ENCODE measurements around the gene PCK2. TPM values are rescaled to one million over a fixed set of nuclear protein-coding genes. Genes with fewer than 3 reads are reported as not detected.

Gene PCK2
- total and polyA plus RNA-seq, 2 of the 13 experiments (the other 11 are each of a cell fraction or from before 2014, with no cell fraction given): 129 to 272 TPM

DNA sequence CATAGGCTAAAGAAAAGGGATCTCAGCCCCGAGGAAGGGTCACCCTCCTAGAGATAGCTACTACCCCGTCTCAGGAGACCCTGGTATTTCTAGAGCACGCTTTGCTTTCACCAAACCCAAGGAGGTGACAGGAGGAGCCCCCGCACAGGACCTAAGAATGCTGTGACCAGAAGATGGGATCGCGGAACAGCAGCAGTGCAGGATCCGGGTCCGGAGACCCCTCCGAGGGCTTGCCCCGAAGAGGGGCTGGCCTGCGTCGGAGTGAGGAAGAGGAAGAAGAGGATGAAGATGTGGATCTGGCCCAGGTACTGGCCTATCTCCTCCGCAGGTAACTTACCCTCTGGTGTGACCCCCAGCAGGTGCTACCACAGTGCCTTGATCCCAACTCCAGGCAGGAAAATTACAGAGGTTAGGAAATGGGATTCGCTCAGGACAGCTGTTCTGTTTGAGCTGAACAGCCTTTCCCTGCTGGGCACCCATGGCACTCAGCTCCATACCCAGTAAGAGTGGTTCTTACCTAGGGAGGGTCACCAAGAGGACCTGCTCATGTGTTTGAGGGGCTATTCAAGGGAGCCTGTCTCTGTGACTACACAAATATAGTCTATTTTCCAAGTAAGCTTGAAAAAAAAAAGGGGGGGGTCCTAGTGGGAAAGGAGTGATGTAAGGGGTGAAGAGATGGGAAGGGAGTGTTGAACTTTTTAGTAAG, 21.5 kb downstream of the PCK2 start (continued):
- TF ChIP-seq, protein P1, sequence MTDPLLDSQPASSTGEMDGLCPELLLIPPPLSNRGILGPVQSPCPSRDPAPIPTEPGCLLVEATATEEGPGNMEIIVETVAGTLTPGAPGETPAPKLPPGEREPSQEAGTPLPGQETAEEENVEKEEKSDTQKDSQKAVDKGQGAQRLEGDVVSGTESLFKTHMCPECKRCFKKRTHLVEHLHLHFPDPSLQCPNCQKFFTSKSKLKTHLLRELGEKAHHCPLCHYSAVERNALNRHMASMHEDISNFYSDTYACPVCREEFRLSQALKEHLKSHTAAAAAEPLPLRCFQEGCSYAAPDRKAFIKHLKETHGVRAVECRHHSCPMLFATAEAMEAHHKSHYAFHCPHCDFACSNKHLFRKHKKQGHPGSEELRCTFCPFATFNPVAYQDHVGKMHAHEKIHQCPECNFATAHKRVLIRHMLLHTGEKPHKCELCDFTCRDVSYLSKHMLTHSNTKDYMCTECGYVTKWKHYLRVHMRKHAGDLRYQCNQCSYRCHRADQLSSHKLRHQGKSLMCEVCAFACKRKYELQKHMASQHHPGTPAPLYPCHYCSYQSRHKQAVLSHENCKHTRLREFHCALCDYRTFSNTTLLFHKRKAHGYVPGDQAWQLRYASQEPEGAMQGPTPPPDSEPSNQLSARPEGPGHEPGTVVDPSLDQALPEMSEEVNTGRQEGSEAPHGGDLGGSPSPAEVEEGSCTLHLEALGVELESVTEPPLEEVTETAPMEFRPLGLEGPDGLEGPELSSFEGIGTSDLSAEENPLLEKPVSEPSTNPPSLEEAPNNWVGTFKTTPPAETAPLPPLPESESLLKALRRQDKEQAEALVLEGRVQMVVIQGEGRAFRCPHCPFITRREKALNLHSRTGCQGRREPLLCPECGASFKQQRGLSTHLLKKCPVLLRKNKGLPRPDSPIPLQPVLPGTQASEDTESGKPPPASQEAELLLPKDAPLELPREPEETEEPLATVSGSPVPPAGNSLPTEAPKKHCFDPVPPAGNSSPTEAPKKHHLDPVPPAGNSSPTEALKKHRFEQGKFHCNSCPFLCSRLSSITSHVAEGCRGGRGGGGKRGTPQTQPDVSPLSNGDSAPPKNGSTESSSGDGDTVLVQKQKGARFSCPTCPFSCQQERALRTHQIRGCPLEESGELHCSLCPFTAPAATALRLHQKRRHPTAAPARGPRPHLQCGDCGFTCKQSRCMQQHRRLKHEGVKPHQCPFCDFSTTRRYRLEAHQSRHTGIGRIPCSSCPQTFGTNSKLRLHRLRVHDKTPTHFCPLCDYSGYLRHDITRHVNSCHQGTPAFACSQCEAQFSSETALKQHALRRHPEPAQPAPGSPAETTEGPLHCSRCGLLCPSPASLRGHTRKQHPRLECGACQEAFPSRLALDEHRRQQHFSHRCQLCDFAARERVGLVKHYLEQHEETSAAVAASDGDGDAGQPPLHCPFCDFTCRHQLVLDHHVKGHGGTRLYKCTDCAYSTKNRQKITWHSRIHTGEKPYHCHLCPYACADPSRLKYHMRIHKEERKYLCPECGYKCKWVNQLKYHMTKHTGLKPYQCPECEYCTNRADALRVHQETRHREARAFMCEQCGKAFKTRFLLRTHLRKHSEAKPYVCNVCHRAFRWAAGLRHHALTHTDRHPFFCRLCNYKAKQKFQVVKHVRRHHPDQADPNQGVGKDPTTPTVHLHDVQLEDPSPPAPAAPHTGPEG (CRISPR knock-in tag; IDR thresholded peaks at IDR 0.05): no peak
- TF ChIP-seq KAT8 (CRISPR knock-in tag; IDR thresholded peaks at IDR 0.05) (no peak), ZNF12 (CRISPR knock-in tag; IDR thresholded peaks at IDR 0.05) (no peak), ZNF768 (CRISPR knock-in tag; IDR thresholded peaks at IDR 0.05) (peak; percentile 85), MTA1 (CRISPR knock-in tag; IDR thresholded peaks at IDR 0.05; ENCODE audit: borderline replicate concordance) (no peak; the same call in 1 of the 2 replicates), TRIM24 (CRISPR knock-in tag; IDR thresholded peaks at IDR 0.05) (no peak)
- TF ChIP-seq, protein P2, sequence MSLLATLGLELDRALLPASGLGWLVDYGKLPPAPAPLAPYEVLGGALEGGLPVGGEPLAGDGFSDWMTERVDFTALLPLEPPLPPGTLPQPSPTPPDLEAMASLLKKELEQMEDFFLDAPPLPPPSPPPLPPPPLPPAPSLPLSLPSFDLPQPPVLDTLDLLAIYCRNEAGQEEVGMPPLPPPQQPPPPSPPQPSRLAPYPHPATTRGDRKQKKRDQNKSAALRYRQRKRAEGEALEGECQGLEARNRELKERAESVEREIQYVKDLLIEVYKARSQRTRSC (CRISPR knock-in tag; IDR thresholded peaks at IDR 0.05; ENCODE audit: low read depth): 0 out of 2 replicates have a peak, but pooled peaks have one; percentile 5
- TF ChIP-seq, protein P3, sequence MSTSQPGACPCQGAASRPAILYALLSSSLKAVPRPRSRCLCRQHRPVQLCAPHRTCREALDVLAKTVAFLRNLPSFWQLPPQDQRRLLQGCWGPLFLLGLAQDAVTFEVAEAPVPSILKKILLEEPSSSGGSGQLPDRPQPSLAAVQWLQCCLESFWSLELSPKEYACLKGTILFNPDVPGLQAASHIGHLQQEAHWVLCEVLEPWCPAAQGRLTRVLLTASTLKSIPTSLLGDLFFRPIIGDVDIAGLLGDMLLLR (CRISPR knock-in tag; IDR thresholded peaks at IDR 0.05): no peak
- TF ChIP-seq, protein P4, sequence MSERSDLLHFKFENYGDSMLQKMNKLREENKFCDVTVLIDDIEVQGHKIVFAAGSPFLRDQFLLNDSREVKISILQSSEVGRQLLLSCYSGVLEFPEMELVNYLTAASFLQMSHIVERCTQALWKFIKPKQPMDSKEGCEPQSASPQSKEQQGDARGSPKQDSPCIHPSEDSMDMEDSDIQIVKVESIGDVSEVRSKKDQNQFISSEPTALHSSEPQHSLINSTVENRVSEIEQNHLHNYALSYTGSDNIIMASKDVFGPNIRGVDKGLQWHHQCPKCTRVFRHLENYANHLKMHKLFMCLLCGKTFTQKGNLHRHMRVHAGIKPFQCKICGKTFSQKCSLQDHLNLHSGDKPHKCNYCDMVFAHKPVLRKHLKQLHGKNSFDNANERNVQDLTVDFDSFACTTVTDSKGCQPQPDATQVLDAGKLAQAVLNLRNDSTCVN (CRISPR knock-in tag; IDR thresholded peaks at IDR 0.05; ENCODE audit: borderline replicate concordance): no peak; the same call in 1 of the 2 replicates
- TF ChIP-seq, protein P5, sequence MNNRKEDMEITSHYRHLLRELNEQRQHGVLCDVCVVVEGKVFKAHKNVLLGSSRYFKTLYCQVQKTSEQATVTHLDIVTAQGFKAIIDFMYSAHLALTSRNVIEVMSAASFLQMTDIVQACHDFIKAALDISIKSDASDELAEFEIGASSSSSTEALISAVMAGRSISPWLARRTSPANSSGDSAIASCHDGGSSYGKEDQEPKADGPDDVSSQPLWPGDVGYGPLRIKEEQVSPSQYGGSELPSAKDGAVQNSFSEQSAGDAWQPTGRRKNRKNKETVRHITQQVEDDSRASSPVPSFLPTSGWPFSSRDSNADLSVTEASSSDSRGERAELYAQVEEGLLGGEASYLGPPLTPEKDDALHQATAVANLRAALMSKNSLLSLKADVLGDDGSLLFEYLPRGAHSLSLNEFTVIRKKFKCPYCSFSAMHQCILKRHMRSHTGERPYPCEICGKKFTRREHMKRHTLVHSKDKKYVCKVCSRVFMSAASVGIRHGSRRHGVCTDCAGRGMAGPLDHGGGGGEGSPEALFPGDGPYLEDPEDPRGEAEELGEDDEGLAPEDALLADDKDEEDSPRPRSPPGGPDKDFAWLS (CRISPR knock-in tag; IDR thresholded peaks at IDR 0.05; ENCODE audit: borderline replicate concordance): no peak; the same call in 1 of the 2 replicates
